Liver (tissue), 9 donors: ENCODE data around the gene FLVCR2. TPM values are rescaled to one million over a fixed set of nuclear protein-coding genes. Genes with fewer than 3 reads are reported as not detected.

Source experiments
- DNase-seq: peaks from one replicate; pipeline ENCODE4 v3.0.0-alpha.2; 2017; ENCODE audit warnings: low spot score
- H3K27ac ChIP-seq, 2 donors: one replicate each; pipeline ENCODE4 v1.7.0; 2013; ENCODE audit warnings: inconsistent platforms in 2 of 2, low read length in 2 of 2, control low read depth in 1 of 2, low read depth in 1 of 2, mild to moderate bottlenecking in 1 of 2
- H3K27me3 ChIP-seq, 4 donors: one replicate each; pipeline versions ENCODE4 v1.6.1 to v1.7.0; 2013; ENCODE audit warnings: low read length in 3 of 4, inconsistent platforms in 1 of 4, mild to moderate bottlenecking in 1 of 4, moderate library complexity in 1 of 4; ENCODE audit not compliant: control insufficient read depth in 4 of 4, insufficient read depth in 4 of 4
- H3K36me3 ChIP-seq, 4 donors: one replicate each; pipeline versions ENCODE4 v1.6.1 to v1.7.0; 2013; ENCODE audit warnings: low read length in 3 of 4, mild to moderate bottlenecking in 3 of 4, low read depth in 1 of 4, moderate library complexity in 1 of 4; ENCODE audit not compliant: control insufficient read depth in 4 of 4, insufficient read depth in 3 of 4
- H3K4me1 ChIP-seq, 4 donors: one replicate each; pipeline versions ENCODE4 v1.6.1 to v1.7.0; 2013; ENCODE audit warnings: low read length in 3 of 4, mild to moderate bottlenecking in 3 of 4, moderate library complexity in 1 of 4; ENCODE audit not compliant: control insufficient read depth in 4 of 4, insufficient read depth in 4 of 4
- H3K4me3 ChIP-seq, 3 donors: one replicate each; pipeline versions ENCODE4 v1.6.1 to v1.7.0; 2013; ENCODE audit warnings: low read length in 3 of 3, control low read depth in 1 of 3, low read depth in 1 of 3, mild to moderate bottlenecking in 1 of 3
- H3K9ac ChIP-seq, 2 donors: one replicate each; pipeline ENCODE4 v1.7.0; 2013; ENCODE audit warnings: low read length in 2 of 2, mild to moderate bottlenecking in 2 of 2, moderate library complexity in 2 of 2, control low read depth in 1 of 2, low read depth in 1 of 2
- H3K9me3 ChIP-seq, 4 donors: one replicate each; pipeline versions ENCODE4 v1.6.1 to v1.7.0; 2013; ENCODE audit warnings: low read length in 3 of 4; ENCODE audit not compliant: control insufficient read depth in 4 of 4
- EGR1 ChIP-seq, 2 donors: IDR thresholded peaks; 2 replicates each; pipeline ENCODE4 v1.6.1; 2016 to 2018; ENCODE audit warnings: antibody characterized with exemption in 2 of 2, low read depth in 2 of 2
- FOXA1 ChIP-seq: IDR thresholded peaks from 2 replicates; pipeline ENCODE4 v1.6.1; 2016; ENCODE audit warnings: antibody characterized with exemption
- FOXA2 ChIP-seq: IDR thresholded peaks from 2 replicates; pipeline ENCODE4 v1.6.1; 2016; ENCODE audit warnings: antibody characterized with exemption
- GABPA ChIP-seq, 2 donors: IDR thresholded peaks in 1 of 2; conservative IDR thresholded peaks in 1 of 2; 2 replicates each; pipeline ENCODE4 v1.6.1; 2016; ENCODE audit warnings: antibody characterized with exemption in 2 of 2, mild to moderate bottlenecking in 1 of 2, moderate library complexity in 1 of 2
- HNF4A ChIP-seq, 2 donors: conservative IDR thresholded peaks; 2 replicates each; pipeline ENCODE4 v1.6.1; 2016; ENCODE audit warnings: antibody characterized with exemption in 2 of 2, mild to moderate bottlenecking in 2 of 2
- JUND ChIP-seq, 2 donors: IDR thresholded peaks; 2 replicates each; pipeline ENCODE4 v1.6.1; 2016; ENCODE audit warnings: antibody characterized with exemption in 2 of 2
- NR2F2 ChIP-seq: IDR thresholded peaks from 2 replicates; pipeline ENCODE4 v1.6.1; 2016; ENCODE audit warnings: antibody characterized with exemption
- RAD21 ChIP-seq, 2 donors: IDR thresholded peaks; 2 replicates each; pipeline ENCODE4 v1.6.1; 2016; ENCODE audit warnings: antibody characterized with exemption in 2 of 2, mild to moderate bottlenecking in 2 of 2
- RXRA ChIP-seq, 2 donors: IDR thresholded peaks; 2 replicates each; pipeline ENCODE4 v1.6.1; 2017 to 2018; ENCODE audit warnings: antibody characterized with exemption in 2 of 2, mild to moderate bottlenecking in 1 of 2
- SP1 ChIP-seq: IDR thresholded peaks from 2 replicates; pipeline ENCODE4 v1.6.1; 2018; ENCODE audit warnings: antibody characterized with exemption, mild to moderate bottlenecking
- TAF1 ChIP-seq: conservative IDR thresholded peaks from 2 replicates; pipeline ENCODE4 v1.6.1; 2016; ENCODE audit warnings: antibody characterized with exemption, mild to moderate bottlenecking
- YY1 ChIP-seq: IDR thresholded peaks from 2 replicates; pipeline ENCODE4 v1.6.1; 2016; ENCODE audit warnings: antibody characterized with exemption, mild to moderate bottlenecking
- WGBS: extraction: QIAGEN DNeasy Blood & Tissue Kit; methylation state at CpG from one replicate; pipeline ENCODE4 v1.1.7; 2013; 5-methylcytosine and 5-hydroxymethylcytosine counted together
- polyA plus RNA-seq, 2 donors: library from polyadenylated mRNA; stranded (reverse) in 1 of 2; unstranded in 1 of 2; fragments of 200-250 nt in 1 of 2; fragments of >200 nt in 1 of 2; fragmentation: Nextera tagmentation in 1 of 2; extraction: Ambion mirVana in 1 of 2; gene quantifications; one replicate each; pipeline versions ENCODE4 v1.2.1 to v1.2.3, GENCODE V29; 2013 to 2015
- total RNA-seq, 2 donors: library from RNA; depleted of rRNA; stranded (reverse); fragments of >200 nt; gene quantifications; one replicate each; pipeline ENCODE4 v1.2.3, GENCODE V29; 2014
- TF ChIP-seq, protein P1 (sequence below): fragments of 150-350 bp; IDR thresholded peaks from 2 replicates; pipeline ENCODE4 v1.5.1; 2017; ENCODE audit warnings: improper control_type of control experiment, low read depth, low read length; ENCODE audit not compliant: missing input control
- TF ChIP-seq, protein P2 (sequence below): IDR thresholded peaks from 2 replicates; pipeline ENCODE4 v1.6.1; 2016; ENCODE audit warnings: antibody characterized with exemption
- TF ChIP-seq, protein P3 (sequence below): IDR thresholded peaks from 2 replicates; pipeline ENCODE4 v1.6.1; 2016; ENCODE audit warnings: antibody characterized with exemption
- TF ChIP-seq, protein P4 (sequence below): IDR thresholded peaks from 2 replicates; pipeline ENCODE4 v1.6.1; 2016; ENCODE audit warnings: antibody characterized with exemption, mild to moderate bottlenecking
- TF ChIP-seq, protein P5 (sequence below): IDR thresholded peaks from 2 replicates; pipeline ENCODE4 v1.6.1; 2016; ENCODE audit warnings: antibody characterized with exemption
- donor health status: healthy.
- donor health status: healthy.
- donor health status: healthy.
- donor health status: healthy.
- donor health status: healthy.

FLVCR2 gene
- total and polyA plus RNA-seq, 4 donors = 8.7 to 13.1 (median 11.3) TPM

DNA sequence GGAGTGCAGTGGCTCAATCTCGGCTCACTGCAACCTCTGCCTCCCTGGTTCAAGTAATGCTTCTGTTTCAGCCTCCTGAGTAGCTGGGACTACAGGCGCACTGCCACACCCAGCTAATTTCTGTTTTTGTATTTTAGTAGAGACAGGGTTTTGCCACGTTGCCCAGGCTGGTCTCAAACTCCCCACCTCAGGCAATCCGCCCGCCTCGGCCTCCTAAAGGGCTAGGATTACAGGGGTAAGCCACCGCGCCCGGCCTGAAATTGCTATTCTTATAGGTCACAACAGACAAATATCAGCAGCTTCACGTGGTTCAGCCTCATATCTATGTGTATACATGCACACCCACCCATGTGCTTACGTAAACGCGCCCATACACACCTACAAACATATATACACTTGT lies 32.5 kb upstream of the FLVCR2 start:
- no peaks in the 10 kb centered on the region for H3K36me3 ChIP-seq

DNA sequence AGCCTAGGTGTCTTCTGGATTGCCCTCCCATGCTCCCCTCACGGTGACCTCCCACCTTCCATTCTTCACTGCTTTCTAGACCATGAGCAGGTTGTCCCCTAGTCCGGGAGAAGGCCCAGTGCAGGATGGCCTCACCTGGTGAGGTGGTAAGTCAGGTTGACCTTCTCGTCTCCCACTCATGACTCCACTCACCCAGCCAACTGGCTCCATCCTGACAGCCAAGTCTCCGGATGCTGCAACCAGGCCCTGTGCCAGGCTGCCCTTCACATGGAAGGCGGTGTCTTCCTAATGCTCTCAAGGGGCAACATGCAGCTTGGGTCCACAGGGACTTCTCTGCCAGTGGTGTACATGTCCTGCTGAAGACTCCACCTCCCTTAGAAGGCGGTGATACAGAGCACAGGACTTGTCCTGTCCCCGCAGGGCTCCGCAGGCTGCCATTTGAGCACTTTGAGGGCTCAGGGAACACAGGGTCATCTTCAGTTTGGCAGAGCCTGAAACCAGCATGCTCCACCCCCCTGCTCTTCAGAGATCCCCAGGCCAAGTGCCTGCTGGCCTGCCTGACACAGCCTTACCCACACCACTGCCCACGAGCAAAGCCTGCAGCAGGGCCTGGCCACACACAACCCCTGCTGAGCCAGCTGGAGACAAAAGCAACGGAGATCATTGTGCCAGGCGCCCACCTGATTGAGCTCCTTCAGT lies 30.7 kb upstream of the FLVCR2 start:
- Histone ChIP-seq H3K4me1 (peaks cover 0 to 4% (median 0%) of the 10 kb centered on the region in 4 donors), H3K4me3 (no peak overlapping the region), H3K9ac (no peak overlapping the region), H3K36me3 (no peaks in the 10 kb centered on the region), H3K9me3 (no peaks in the 10 kb centered on the region), H3K27ac (no peak overlapping the region), H3K27me3 (no peaks in the 10 kb centered on the region)
- TF ChIP-seq NR2F2 = no peak
- no peak for TF ChIP-seq SP1
- TF ChIP-seq YY1 = no peak
- 91% methylated on average over 11 of the region's 11 CpGs for WGBS
- no peak for DNase-seq

More for the DNA sequence above, 32.5 kb upstream of the FLVCR2 start:
- no peak for DNase-seq
- no peaks in the 10 kb centered on the region for H3K27me3 ChIP-seq
- WGBS = 93% methylated on average over 13 of the region's 13 CpGs
- no peaks in the 10 kb centered on the region for H3K9me3 ChIP-seq
- no peak overlapping the region for H3K9ac ChIP-seq
- peaks cover 0 to 4% (median 0%) of the 10 kb centered on the region in 4 donors for H3K4me1 ChIP-seq
- H3K27ac ChIP-seq = no peak overlapping the region
- no peak overlapping the region for H3K4me3 ChIP-seq
- TF ChIP-seq NR2F2 (no peak), YY1 (no peak), RAD21 (IDR thresholded peaks at IDR 0.05) (no peak), JUND (IDR thresholded peaks at IDR 0.05) (no peak), RXRA (IDR thresholded peaks at IDR 0.05) (no peak), HNF4A (conservative IDR thresholded peaks at IDR 0.05) (no peak)
- TF ChIP-seq, protein P1, sequence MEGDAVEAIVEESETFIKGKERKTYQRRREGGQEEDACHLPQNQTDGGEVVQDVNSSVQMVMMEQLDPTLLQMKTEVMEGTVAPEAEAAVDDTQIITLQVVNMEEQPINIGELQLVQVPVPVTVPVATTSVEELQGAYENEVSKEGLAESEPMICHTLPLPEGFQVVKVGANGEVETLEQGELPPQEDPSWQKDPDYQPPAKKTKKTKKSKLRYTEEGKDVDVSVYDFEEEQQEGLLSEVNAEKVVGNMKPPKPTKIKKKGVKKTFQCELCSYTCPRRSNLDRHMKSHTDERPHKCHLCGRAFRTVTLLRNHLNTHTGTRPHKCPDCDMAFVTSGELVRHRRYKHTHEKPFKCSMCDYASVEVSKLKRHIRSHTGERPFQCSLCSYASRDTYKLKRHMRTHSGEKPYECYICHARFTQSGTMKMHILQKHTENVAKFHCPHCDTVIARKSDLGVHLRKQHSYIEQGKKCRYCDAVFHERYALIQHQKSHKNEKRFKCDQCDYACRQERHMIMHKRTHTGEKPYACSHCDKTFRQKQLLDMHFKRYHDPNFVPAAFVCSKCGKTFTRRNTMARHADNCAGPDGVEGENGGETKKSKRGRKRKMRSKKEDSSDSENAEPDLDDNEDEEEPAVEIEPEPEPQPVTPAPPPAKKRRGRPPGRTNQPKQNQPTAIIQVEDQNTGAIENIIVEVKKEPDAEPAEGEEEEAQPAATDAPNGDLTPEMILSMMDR = no peak

DNA sequence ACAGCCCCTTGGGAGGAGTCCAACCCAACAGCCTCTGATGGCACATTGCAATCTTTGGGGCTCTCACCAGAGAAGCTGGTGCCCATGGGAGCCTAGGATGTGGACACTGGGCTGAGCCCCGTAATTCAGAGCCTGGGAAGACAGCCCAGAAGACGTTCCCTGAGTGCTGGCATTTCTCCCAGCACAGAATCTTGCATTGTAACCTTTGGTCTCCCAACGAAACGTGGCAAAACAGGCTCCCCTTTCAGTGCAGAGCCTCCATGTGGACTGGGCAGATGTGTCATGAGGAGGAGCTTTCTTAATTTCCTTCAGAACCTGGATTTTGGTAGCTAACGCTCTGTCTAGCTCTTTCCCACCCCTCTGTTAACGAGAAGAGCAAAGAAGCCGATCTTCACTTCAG lies 29.9 kb upstream of the FLVCR2 start:
- Histone ChIP-seq H3K4me3 (no peak overlapping the region), H3K27me3 (no peaks in the 10 kb centered on the region), H3K4me1 (peaks cover 0 to 4% (median 0%) of the 10 kb centered on the region in 4 donors), H3K36me3 (no peaks in the 10 kb centered on the region), H3K9ac (no peak overlapping the region), H3K27ac (no peak overlapping the region), H3K9me3 (no peaks in the 10 kb centered on the region)
- no peak for DNase-seq
- WGBS = 45% methylated on average over 7 of the region's 7 CpGs
- TF ChIP-seq GABPA (IDR thresholded peaks at IDR 0.05 in 1 of 2, conservative IDR thresholded peaks at IDR 0.05 in 1 of 2) (no peak), JUND (IDR thresholded peaks at IDR 0.05) (peak in 1 of 2 donors; percentile 37), RXRA (IDR thresholded peaks at IDR 0.05) (peak in 1 of 2 donors; percentile 30), SP1 (peak; percentile 28), FOXA2 (no peak), TAF1 (no peak), EGR1 (IDR thresholded peaks at IDR 0.05; ENCODE audit: low read depth in 2 of 2) (no peak), RAD21 (IDR thresholded peaks at IDR 0.05) (no peak), HNF4A (conservative IDR thresholded peaks at IDR 0.05) (peak; percentile 69 to 83), FOXA1 (no peak)
- TF ChIP-seq, protein P1 = no peak
- TF ChIP-seq, protein P2, sequence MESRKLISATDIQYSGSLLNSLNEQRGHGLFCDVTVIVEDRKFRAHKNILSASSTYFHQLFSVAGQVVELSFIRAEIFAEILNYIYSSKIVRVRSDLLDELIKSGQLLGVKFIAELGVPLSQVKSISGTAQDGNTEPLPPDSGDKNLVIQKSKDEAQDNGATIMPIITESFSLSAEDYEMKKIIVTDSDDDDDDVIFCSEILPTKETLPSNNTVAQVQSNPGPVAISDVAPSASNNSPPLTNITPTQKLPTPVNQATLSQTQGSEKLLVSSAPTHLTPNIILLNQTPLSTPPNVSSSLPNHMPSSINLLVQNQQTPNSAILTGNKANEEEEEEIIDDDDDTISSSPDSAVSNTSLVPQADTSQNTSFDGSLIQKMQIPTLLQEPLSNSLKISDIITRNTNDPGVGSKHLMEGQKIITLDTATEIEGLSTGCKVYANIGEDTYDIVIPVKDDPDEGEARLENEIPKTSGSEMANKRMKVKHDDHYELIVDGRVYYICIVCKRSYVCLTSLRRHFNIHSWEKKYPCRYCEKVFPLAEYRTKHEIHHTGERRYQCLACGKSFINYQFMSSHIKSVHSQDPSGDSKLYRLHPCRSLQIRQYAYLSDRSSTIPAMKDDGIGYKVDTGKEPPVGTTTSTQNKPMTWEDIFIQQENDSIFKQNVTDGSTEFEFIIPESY = no peak
- TF ChIP-seq, protein P3, sequence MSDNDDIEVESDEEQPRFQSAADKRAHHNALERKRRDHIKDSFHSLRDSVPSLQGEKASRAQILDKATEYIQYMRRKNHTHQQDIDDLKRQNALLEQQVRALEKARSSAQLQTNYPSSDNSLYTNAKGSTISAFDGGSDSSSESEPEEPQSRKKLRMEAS = peak; percentile 56
- TF ChIP-seq, protein P4, sequence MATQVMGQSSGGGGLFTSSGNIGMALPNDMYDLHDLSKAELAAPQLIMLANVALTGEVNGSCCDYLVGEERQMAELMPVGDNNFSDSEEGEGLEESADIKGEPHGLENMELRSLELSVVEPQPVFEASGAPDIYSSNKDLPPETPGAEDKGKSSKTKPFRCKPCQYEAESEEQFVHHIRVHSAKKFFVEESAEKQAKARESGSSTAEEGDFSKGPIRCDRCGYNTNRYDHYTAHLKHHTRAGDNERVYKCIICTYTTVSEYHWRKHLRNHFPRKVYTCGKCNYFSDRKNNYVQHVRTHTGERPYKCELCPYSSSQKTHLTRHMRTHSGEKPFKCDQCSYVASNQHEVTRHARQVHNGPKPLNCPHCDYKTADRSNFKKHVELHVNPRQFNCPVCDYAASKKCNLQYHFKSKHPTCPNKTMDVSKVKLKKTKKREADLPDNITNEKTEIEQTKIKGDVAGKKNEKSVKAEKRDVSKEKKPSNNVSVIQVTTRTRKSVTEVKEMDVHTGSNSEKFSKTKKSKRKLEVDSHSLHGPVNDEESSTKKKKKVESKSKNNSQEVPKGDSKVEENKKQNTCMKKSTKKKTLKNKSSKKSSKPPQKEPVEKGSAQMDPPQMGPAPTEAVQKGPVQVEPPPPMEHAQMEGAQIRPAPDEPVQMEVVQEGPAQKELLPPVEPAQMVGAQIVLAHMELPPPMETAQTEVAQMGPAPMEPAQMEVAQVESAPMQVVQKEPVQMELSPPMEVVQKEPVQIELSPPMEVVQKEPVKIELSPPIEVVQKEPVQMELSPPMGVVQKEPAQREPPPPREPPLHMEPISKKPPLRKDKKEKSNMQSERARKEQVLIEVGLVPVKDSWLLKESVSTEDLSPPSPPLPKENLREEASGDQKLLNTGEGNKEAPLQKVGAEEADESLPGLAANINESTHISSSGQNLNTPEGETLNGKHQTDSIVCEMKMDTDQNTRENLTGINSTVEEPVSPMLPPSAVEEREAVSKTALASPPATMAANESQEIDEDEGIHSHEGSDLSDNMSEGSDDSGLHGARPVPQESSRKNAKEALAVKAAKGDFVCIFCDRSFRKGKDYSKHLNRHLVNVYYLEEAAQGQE = no peak
- TF ChIP-seq, protein P5, sequence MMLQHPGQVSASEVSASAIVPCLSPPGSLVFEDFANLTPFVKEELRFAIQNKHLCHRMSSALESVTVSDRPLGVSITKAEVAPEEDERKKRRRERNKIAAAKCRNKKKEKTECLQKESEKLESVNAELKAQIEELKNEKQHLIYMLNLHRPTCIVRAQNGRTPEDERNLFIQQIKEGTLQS = no peak
